Measurements from ENCODE around the gene SLIT3.

DNA sequence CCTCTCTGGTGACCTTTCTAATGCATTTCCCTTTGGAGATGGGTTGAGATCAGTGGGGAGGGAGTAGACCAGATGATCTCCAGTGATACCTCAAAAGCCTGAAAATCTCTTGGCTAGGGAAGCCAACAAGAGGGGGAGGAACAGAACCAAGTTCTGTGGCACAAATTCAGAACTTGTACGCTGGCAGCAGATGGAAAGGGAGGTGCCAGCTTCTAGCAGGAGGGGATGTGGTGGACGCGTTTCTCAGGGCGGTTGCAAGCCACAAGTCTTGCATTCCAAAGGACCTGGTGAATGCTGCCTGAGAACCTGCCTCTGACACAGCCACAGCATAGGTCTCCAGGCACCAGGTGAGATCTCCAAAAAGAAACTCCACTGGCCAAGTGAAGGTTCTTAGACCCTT lies 13.4 kb downstream of the SLIT3 start:
- no peak for TF ChIP-seq BHLHE40 (IDR thresholded peaks at IDR 0.05; ENCODE audit: borderline replicate concordance)
- TF ChIP-seq SP1 (IDR thresholded peaks at IDR 0.05) = no peak
- no peak for TF ChIP-seq ZNF384 (IDR thresholded peaks at IDR 0.05)
- TF ChIP-seq FOXA1 (IDR thresholded peaks at IDR 0.05) = no peak
- TF ChIP-seq NFRKB (IDR thresholded peaks at IDR 0.05) = no peak
- no peak for TF ChIP-seq L3MBTL2 (conservative IDR thresholded peaks at IDR 0.05)
- no peak for TF ChIP-seq ELF4 (IDR thresholded peaks at IDR 0.05)
- no peak for TF ChIP-seq CTBP1 (IDR thresholded peaks at IDR 0.05; ENCODE audit: borderline replicate concordance)
- no peak for TF ChIP-seq ARNT (IDR thresholded peaks at IDR 0.05)
- TF ChIP-seq FOXM1 (IDR thresholded peaks at IDR 0.05; ENCODE audit: borderline replicate concordance) = no peak
- TF ChIP-seq HDGF (IDR thresholded peaks at IDR 0.05; ENCODE audit: borderline replicate concordance) = no peak
- TF ChIP-seq FOXK2 (IDR thresholded peaks at IDR 0.05) = no peak
- TF ChIP-seq TARDBP (IDR thresholded peaks at IDR 0.05) = no peak
- TF ChIP-seq, protein P1, sequence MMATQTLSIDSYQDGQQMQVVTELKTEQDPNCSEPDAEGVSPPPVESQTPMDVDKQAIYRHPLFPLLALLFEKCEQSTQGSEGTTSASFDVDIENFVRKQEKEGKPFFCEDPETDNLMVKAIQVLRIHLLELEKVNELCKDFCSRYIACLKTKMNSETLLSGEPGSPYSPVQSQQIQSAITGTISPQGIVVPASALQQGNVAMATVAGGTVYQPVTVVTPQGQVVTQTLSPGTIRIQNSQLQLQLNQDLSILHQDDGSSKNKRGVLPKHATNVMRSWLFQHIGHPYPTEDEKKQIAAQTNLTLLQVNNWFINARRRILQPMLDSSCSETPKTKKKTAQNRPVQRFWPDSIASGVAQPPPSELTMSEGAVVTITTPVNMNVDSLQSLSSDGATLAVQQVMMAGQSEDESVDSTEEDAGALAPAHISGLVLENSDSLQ (IDR thresholded peaks at IDR 0.05) = no peak
